ENCODE results near the gene CSRNP3.

DNA sequence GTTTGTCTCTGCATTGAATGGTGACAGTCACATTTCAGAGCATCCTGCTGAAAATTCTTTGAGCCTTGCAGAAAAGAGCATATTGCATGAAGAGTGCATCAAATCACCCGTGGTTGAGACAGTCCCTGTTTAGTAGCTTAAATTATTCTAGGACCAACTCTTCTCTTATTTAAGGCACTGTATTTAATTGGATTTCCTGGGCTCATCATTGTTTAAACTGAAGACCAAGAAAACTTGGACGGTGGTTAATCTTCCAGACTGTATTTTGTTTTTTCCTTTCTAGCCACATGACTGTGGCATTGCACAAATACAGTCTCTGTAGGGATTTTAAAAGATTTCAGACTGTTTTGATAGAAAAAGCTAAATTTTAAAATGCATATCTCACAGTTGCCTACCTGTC is 210.1 kb downstream of the CSRNP3 start:
- TF ChIP-seq CTCF (conservative IDR thresholded peaks at IDR 0.05) (no peak), EZH2 (IDR thresholded peaks at IDR 0.05; ENCODE audit: low read depth) (no peak)
